Prostate gland (tissue), 2 donors: ENCODE measurements around the gene SRXN1. TPM values are rescaled to one million over a fixed set of nuclear protein-coding genes. Genes with fewer than 3 reads are reported as not detected.

Source experiments
- DNase-seq: peaks from one replicate; pipeline ENCODE4 v3.0.0-alpha.2; 2019; ENCODE audit warnings: low spot score
- H3K27ac ChIP-seq, 2 donors: fragments of 200-600 bp; sonication (generic); 2 replicates each; pipeline ENCODE4 v1.5.1; 2017 to 2019
- H3K27me3 ChIP-seq: fragments of 200-600 bp; sonication (generic); replicated peaks from 2 replicates; pipeline ENCODE4 v1.5.1; 2019; ENCODE audit not compliant: insufficient read depth
- H3K36me3 ChIP-seq, 2 donors: fragments of 200-600 bp; sonication (generic); 1 replicate in 1 of 2; 2 replicates in 1 of 2; pipeline versions ENCODE4 v1.5.1 to v1.8.1; 2017 to 2019
- H3K4me1 ChIP-seq: fragments of 200-600 bp; sonication (generic); replicated peaks from 2 replicates; pipeline ENCODE4 v1.5.1; 2019
- H3K4me3 ChIP-seq, 2 donors: fragments of 200-600 bp; sonication (generic); 2 replicates each; pipeline ENCODE4 v1.5.1; 2017 to 2019
- H3K9me3 ChIP-seq: fragments of 200-600 bp; sonication (generic); 2 replicates; pipeline ENCODE4 v1.5.1; 2017
- CTCF ChIP-seq, 4 experiments: fragments of 200-600 bp in 2 of 4; fragments of 450-650 bp in 2 of 4; sonication (generic) in 2 of 4; IDR thresholded peaks; 1 replicate in 3 of 4; 2 replicates in 1 of 4; pipeline ENCODE4 v1.5.1; 2016 to 2019; ENCODE audit warnings: antibody characterized with exemption in 4 of 4, mild to moderate bottlenecking in 2 of 4, moderate library complexity in 2 of 4
- POLR2A ChIP-seq: fragments of 450-650 bp; IDR thresholded peaks from one replicate; pipeline ENCODE4 v1.6.1; 2016; ENCODE audit warnings: antibody characterized with exemption, mild to moderate bottlenecking
- POLR2AphosphoS5 ChIP-seq: sonication (generic); formaldehyde crosslinking; IDR thresholded peaks from one replicate; pipeline ENCODE4 v1.6.1; 2017; ENCODE audit warnings: antibody characterized with exemption
- WGBS: methylation state at CpG from one replicate; pipeline ENCODE4 v1.1.5; 2018; 5-methylcytosine and 5-hydroxymethylcytosine counted together
- intact Hi-C: fragments of 100-400 bp; cut with DNase I; formaldehyde crosslinking; loops from one replicate; pipeline ENCODE4 v1.14.2; 2022
- total RNA-seq, 2 donors: library from RNA; depleted of rRNA; stranded (reverse); fragments of >200 nt; gene quantifications; one replicate each; pipeline ENCODE4 v1.1.0, GENCODE V29; 2016

The SRXN1 gene
- total RNA-seq, 2 donors from 2014 or later = 33.6 to 41.4 TPM

GRCh38 chr20:667351-668034 lies 14.5 kb upstream of the SRXN1 start:
- TF ChIP-seq CTCF (IDR thresholded peaks at IDR 0.05) (peak in 3 of 4 experiments; percentile 38 to 59 (median 46)), POLR2AphosphoS5 (no peak), POLR2A (no peak)

GRCh38 chr20:666877-667276 lies 13.9 kb upstream of the SRXN1 start:
- no peaks in the 10 kb centered on the region for H3K36me3 ChIP-seq
- intact Hi-C loops = no loop called here
- H3K4me3 ChIP-seq = no peak overlapping the region
- peaks cover 15% of the 10 kb centered on the region for H3K27me3 ChIP-seq
- no peak overlapping the region for H3K27ac ChIP-seq
- 44% methylated on average over 4 of the region's 4 CpGs for WGBS
- no peak for TF ChIP-seq CTCF (IDR thresholded peaks at IDR 0.05)
- TF ChIP-seq POLR2A = no peak
- TF ChIP-seq POLR2AphosphoS5 = no peak
- no peaks in the 10 kb centered on the region for H3K4me1 ChIP-seq
- DNase-seq = no peak
- no peaks in the 10 kb centered on the region for H3K9me3 ChIP-seq

More at GRCh38 chr20:667351-668034, 14.5 kb upstream of the SRXN1 start:
- Histone ChIP-seq H3K27me3 (peaks cover 12% of the 10 kb centered on the region), H3K36me3 (no peaks in the 10 kb centered on the region), H3K27ac (no peak overlapping the region), H3K4me1 (no peaks in the 10 kb centered on the region), H3K4me3 (no peak overlapping the region), H3K9me3 (no peaks in the 10 kb centered on the region)
- DNase-seq = no peak
- WGBS = 31% methylated on average over 9 of the region's 9 CpGs
- intact Hi-C loops = no loop called here

GRCh38 chr20:665276-665675 lies 12.3 kb upstream of the SRXN1 start:
- no peak overlapping the region for H3K27ac ChIP-seq
- WGBS = 31% methylated on average over 6 of the region's 6 CpGs
- DNase-seq = no peak
- H3K27me3 ChIP-seq = peaks cover 15% of the 10 kb centered on the region
- intact Hi-C loops = no loop called here
- TF ChIP-seq POLR2AphosphoS5 (no peak), POLR2A (no peak), CTCF (IDR thresholded peaks at IDR 0.05) (no peak)
- H3K4me3 ChIP-seq = no peak overlapping the region
- no peaks in the 10 kb centered on the region for H3K4me1 ChIP-seq
- H3K36me3 ChIP-seq = no peaks in the 10 kb centered on the region
- no peaks in the 10 kb centered on the region for H3K9me3 ChIP-seq

GRCh38 chr20:664576-664975 lies 11.6 kb upstream of the SRXN1 start:
- intact Hi-C loops = no loop called here
- TF ChIP-seq POLR2AphosphoS5 (no peak), POLR2A (no peak), CTCF (IDR thresholded peaks at IDR 0.05) (no peak)
- H3K9me3 ChIP-seq = no peaks in the 10 kb centered on the region
- H3K4me3 ChIP-seq = no peak overlapping the region
- H3K4me1 ChIP-seq = no peaks in the 10 kb centered on the region
- DNase-seq = no peak
- 49% methylated on average over 13 of the region's 13 CpGs for WGBS
- H3K27me3 ChIP-seq = peaks cover 15% of the 10 kb centered on the region
- no peaks in the 10 kb centered on the region for H3K36me3 ChIP-seq
- H3K27ac ChIP-seq = no peak overlapping the region

- DNase-seq = no peak
- H3K27me3 ChIP-seq = peaks cover 15% of the 10 kb centered on the region
Observed at GRCh38 chr20:664151-664550, 11.2 kb upstream of the SRXN1 start.

More at GRCh38 chr20:664151-664550, 11.2 kb upstream of the SRXN1 start:
- Histone ChIP-seq H3K4me1 (no peaks in the 10 kb centered on the region), H3K4me3 (no peak overlapping the region), H3K27ac (no peak overlapping the region), H3K36me3 (no peaks in the 10 kb centered on the region), H3K9me3 (no peaks in the 10 kb centered on the region)
- intact Hi-C loops = no loop called here
- TF ChIP-seq CTCF (IDR thresholded peaks at IDR 0.05) (no peak), POLR2A (no peak), POLR2AphosphoS5 (no peak)
- WGBS = 6% methylated on average over 7 of the region's 60 CpGs
